Measurements from ENCODE around the gene PGP.

GRCh38 chr16:2183671-2184070 lies 31.0 kb downstream of the PGP start:
- no peak for TF ChIP-seq CEBPB (IDR thresholded peaks at IDR 0.05; ENCODE audit: low read depth)
- TF ChIP-seq SP1 (IDR thresholded peaks at IDR 0.05; ENCODE audit: low read depth) = no peak
